NCI-H2107 treated with DMSO at 0.1 percent for 48 hours (cell line): ENCODE results near the gene AK8.

Source experiments
- DNase-seq: peaks from one replicate; lab custom pipeline; 2025; ENCODE audit not compliant: unreplicated experiment; lab: John Stamatoyannopoulos, UW

Gene AK8, protein sequence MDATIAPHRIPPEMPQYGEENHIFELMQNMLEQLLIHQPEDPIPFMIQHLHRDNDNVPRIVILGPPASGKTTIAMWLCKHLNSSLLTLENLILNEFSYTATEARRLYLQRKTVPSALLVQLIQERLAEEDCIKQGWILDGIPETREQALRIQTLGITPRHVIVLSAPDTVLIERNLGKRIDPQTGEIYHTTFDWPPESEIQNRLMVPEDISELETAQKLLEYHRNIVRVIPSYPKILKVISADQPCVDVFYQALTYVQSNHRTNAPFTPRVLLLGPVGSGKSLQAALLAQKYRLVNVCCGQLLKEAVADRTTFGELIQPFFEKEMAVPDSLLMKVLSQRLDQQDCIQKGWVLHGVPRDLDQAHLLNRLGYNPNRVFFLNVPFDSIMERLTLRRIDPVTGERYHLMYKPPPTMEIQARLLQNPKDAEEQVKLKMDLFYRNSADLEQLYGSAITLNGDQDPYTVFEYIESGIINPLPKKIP

DNA sequence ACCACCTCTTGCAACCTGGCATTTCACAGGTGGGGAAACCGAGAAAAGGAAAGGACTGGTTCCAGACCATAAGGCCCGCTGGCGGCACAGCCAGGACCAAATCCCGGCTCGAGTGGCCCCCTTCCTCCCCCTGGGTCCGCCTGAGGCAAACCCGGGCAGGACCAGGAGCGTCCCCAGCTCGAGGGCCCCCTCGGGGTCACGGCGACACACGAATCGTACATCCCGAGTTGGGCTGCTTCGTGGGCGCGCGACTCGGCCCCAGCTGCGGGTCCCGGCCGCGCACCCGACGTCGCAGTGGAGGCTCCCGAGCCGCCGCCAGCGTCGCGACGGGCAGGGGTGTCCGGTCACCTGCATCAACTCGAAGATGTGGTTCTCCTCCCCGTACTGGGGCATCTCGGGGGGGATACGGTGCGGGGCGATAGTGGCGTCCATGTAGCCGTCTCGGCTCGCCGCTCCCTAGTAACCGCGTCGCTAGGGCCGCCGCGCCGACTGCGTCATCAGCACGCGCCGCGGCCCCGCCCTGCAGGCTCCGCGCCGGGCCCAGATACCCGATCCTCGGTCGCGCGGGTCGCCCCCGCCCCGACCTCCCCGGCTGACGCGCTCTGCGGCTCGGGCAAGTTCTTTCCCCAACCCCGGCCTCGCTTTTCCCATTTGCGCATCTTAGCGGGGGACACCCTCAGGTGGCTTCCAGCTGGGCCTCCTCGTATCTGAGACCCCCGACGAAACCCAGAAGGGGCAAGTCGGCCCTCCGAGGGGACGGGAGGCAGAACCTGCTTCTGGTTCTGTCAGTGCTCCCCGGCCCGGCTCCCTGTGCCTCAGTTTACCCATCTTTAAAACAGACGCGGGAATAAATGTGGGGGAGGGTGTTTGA is at the start of gene AK8:
Gene AK8, minus strand, starts transcription at position 461 of the 871 bp plus-strand sequence. Its CDS starts 29 bp downstream, at position 432.
- DNase-seq = peak; percentile 4

DNA sequence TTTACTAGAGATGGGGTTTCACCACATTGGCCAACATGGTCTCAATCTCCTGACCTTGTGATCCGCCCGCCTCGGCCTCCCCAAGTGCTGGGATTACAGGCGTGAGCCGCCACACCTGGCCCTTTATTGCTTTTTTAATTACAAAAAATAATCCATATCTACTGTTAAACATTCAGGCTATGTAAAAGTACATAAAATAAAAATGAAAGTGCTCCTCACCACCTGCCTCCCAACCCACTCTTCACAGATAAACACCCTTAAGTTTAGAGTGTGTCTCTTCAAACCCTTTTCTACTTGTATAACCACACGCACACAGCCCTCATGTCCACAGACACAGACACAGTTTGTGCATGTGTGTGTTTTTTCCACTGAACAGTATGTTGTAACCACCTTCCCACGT is 49.6 kb upstream of the AK8 start:
- DNase-seq = no peak

DNA sequence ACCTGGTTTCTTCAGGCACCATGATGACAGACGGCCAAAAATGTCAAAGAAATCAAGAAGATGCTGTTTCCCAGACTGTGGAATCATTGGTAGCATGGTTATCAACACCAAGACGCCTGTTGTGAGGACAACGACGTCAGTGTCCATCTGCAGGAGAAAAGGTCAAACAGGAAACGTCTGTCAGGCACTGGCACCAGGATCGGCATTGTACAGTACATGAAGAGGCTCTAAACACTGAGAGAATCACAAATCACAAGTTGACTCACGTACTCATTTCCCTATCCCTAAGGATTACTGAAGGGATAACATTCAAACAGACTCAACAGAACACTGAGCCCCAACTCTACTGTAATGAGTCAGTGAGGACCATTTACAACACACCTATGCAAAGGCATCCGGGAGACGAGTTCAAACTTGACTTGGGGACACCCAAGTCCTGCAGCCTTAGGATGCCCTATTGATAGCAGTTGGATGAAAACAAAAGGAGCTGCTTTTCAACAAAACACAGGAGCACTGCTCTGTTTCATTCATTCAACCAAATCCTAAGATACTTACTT is 45.3 kb upstream of the AK8 start:
- no peak for DNase-seq

DNA sequence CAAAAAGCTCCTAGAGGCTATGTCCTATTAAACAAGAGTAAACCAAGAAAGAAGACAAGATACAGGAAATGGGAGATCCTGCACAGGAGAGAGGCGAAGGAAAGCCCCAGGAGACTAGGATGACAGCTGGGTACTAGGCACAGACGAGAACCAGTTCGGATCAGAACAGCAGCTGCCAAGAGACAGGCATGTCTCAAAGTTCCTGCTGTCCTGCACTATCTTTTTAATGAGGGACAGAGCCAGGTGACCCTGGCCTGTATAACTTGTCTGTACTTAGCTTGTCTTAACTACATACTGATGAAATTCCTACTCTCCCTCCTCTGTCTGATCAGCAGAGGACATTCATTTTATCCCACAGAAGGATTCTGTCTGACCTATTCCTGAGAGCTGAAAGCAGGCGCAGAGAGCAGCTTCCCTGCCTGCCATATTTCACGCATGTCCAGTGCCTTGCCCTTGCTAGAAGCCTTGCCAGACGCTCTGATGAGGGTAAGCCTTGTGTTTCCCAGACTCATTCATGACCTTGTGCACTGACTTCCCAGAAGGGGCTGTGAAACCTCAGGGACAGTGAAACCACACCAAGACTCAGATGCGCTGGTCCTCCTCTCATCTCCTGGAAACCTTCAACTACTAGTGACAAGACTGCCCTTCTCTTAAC is 41.7 kb upstream of the AK8 start:
- no peak for DNase-seq

DNA sequence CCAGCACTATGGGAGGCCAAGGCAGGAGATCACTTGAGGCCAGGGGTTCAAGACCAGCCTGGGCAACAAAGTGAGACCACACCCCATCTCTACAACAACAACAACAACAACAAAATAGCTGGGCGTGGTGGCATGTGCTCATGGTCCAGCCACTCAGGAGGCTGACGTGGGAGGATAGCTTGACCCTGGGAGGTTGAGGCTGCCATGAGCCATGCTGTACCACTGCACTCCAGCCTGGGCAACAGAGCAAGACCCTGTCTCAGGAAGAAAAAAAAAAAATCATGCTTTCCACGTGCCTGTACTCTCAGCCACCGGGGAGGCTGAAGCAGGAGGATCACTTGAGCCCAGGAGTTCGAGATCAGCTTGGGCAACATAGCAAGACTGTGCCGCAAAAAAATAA is 36.8 kb upstream of the AK8 start:
- no peak for DNase-seq

DNA sequence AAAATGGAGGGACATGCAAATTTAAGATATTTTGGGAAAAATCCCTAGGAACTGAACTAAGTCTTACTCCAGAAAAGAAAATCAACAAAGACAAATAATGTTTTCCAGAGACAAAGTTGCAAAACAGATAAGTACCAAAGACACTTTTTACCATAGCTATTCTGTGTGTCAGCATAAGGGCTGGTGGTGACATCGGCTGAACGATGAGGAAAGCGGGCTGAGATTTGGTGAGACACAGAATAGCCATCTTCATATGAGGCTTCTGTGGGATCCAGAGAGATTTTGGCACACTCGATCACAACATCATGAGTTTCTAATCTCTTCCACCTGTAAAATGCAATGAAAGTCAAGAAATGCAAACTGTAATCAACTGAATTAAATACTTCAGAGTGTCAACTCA is 34.0 kb upstream of the AK8 start:
- no peak for DNase-seq

DNA sequence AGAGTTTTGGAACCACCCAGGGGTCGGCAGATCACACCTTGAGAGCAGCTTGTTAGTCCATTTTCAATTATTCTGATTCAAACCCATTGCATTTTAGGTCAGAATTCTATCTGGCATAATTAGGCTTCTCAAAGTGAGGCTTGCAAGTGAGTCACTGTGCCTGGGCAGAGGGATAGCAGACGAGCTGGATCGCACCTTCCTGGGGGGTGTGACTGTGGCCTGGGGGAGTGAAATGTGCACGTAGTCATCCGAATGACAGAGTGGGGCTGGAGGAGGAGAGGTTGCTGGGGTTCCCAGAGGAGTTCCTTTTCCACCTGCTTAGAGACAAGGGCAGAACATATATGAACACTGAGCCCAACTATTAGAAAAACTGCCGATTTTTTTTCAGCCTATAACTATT is 32.3 kb upstream of the AK8 start:
- DNase-seq = no peak

DNA sequence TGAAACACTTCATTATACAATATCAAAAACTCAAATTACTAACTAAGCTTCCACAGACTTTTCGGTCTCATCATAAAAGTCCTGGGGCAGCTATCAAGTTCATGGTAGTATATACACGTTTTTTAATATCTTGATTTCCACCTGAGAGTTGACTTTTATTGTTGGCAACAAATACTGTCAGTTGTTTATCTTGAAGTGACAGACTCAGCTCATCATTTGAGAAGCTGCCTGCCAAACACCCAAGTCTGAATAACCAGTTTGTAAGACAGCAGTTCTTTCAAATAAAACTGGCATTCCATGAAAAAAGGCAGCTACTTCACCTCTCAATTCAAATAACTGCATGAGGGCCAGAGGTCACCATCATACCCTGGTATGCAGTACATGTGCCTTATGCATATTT is 31.2 kb upstream of the AK8 start:
- no peak for DNase-seq

DNA sequence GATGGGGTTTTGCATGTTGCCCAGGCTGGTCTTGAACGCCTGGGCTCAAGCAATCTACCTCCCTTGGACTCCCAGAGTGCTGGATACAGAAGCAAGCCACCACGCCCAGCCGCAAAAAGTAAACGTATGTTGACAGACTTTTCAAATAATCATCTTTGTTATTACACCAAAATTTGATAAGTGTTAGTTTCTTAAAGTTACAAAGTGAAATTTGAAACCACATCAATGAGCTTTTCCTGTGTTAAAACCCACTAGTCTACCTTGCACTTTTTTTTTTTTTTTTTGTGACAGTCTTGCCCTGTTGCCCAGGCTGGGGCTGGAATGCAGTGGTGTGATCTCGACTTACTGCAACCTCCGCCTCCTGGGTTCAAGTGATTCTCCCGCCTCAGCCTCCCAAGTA is 30.6 kb upstream of the AK8 start:
- no peak for DNase-seq

DNA sequence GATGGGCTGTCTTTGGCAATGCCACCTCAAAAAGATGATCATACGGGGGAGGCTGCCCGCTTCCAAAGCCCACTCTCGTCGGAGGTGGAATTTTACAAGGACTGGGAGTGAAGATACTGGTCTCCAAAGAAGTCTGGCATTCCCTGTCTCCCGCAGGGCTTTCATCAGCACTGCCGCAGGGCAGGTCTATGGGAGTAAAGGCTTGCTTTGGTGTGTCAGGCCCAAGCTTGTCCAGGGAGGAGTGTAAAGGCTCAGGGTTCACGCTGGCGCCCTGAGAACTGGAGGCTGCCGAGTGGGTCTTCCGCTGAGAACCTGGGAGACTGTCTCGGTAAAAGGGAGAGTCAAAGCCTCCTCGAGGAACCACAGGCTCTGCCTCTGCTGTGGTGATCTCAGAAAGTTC is 27.6 kb upstream of the AK8 start:
- no peak for DNase-seq

DNA sequence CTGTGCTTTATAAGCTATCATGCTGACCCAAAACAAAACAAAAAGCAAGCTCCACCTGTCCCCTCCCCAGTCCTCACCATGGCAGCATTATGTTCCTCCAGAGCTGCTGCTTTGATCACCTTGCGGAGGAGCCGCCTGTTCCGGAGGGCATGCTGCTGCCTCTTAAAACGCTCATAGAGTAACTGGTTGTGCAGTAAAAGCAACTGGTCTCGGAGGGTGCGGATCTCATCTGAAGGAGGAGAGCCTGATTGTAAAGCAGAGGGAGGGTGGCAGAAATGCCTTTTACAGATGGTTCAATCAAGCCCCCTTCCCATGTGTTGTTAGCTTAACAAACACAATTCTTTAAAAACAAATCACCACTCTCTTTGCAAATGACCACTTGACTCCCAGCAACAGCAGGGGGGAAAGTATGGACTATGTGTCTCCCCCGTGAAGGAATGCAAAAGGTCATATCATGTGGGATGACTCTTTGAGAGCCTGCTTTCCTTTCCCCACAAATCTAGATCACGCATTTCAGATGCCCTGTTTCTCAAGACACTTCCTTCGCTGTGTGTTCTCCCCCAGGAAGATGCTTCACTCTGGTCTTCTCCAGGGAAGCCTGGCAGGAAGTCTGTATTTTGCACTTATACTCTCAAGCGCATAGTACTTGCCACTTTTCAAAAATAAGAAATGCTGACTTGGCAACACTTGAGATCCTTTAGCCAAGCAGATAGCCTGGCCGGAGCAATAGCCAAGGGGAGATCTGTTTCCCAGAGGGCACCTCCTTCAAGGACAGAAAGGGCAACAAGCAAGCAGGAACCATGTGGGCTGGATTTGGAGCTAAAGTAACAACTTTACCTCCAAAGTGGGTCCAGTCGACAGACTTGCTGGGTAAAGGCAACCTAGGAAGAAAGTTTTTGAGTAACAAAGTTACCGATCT is 25.7 kb upstream of the AK8 start:
- no peak for DNase-seq

DNA sequence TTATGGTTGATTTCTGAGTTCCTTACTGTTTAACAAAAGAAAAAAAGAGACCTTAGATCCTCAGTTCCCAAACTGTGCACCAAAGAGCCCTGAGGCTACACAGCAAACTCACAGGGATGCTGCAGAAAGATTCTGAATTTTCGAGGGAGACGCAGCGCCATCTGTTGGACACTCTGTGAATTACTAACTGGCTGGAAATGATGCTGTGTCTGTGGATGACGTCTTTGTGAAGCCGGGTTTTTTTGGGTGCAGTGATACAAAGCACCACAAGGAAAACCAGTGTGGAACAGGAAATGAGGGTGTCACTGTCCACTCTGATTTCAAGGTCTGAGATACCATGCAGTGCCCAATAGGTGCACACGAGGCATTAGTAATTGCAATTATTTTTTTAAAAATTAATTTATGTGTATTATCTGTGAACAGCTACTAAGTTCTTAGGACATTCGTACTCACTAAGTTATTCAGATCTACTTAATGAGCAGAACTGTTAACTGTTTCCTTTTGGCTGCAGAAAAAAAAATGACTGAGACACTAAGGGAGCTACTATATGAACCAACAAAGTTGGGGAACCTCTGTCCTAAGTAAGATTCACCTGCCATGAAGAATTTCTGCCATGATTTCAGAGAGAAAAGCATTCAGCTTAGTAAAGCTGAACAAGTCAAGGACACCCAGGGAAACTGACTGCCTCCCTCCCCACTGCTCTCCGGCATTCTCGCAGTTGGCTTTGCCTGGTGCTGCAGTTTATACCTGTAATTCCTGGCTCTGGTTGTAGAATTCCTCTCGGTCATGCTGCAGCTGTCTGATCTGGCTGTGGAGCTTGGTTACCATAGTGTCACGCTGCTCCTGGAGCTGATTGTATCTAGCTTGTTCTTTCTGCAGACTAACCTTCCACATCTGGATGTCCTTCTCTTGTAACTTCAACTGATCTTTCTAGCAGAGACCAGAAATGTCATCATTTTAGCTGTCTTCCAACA is 24.1 kb upstream of the AK8 start:
- peak; percentile 44 for DNase-seq

DNA sequence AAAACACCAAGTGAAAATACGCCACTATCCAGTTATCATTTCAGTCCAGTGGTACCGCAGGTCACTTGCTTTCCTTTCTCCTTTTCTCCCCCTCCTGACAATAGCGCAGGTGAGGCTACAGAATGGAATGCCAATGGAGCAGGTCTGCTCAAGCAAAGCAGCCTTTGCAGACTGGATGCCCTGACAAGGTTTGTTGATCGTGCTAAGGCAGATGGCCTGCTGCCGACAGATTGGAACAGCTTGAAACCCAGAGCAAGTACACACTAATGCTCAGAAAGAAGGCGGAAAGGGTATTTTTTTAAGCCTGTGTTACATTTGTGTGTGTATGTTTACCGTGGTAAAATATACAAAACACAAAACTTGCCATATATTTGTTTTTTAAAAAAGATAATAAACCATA is 20.0 kb upstream of the AK8 start:
- DNase-seq = no peak

DNA sequence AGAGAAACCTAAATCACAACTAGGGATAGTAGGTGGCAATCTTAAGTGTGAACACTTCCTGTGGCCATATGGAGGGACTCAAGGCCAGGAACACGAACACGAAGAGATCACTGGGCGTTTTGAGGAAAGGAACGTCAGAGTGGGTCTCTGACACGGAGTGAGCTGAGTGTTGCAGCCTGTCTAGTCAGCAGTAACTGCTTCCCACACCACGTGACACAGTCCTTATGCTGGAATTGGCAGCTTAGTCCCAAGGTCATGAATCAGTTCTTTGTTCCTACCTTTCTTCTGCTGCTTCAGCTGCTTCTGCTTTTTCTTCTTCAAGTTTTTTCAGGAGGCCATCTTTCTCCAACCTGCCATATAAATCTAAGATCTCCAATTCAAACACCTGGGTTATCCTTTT is 18.8 kb upstream of the AK8 start:
- DNase-seq = no peak

DNA sequence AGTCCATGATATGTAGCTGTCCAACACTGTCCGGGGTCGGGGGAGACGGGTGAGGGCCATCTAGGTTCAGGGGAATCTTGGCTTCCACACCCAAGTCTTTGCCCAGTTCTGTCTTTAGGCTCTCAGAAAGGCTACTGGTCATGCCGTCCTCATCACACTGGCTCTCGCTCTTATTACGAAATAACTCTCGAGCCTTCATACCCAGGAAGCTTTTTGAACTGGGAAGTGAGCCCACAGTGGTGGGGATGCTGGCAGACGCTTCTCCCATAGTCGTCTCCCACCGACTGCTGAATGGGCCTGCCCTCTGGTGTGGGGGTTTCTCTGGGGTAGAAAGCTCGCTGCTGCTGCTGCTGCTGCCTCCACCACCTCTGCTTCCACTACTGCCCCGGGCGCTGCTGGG is 18.2 kb upstream of the AK8 start:
- no peak for DNase-seq

DNA sequence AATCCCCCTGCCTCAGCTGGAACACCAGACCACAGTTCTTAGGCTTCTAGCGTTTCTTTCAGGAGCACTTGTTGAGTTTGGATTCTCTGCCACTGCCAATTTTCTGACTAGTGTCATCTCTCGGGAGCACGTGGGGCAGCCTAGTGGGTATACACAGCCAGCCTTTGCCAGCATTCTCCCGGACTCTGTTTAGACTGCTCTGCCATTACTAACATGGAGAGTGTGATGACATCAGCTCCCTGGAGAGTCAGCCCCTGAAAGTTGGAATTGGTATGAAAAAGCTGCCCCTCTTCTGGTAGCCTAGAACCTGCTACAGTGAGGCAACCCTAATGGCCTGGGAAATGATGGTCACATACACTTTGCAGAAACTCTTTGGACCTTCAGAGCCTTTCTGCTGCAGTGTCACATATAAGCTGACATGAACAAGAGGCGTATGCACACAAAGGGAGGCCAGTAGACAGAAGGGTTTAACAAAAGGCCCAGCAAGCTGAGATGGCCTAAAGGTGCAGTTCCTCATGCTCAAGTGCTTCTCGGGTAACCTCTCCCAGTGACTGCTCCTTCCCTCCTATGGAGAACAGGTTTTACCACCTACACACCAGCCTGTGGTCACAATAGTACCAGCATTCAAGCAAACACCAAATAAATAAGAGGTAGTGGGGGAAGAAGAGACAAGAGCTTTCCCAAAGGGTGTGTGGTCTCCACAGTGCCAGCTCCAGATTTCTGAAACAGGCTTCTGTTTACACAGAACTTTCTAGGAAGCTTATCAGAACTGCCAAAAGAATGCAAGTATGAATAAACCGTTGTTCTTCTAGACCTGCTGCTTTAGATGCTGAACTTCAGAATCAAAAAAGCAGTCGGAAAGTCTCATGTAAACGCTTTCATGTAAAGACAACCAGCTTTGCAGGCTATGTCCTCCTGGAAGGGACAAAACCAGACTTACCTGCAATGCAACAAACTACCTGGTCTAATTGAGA is 17.1 kb upstream of the AK8 start:
- peak; percentile 44 for DNase-seq

DNA sequence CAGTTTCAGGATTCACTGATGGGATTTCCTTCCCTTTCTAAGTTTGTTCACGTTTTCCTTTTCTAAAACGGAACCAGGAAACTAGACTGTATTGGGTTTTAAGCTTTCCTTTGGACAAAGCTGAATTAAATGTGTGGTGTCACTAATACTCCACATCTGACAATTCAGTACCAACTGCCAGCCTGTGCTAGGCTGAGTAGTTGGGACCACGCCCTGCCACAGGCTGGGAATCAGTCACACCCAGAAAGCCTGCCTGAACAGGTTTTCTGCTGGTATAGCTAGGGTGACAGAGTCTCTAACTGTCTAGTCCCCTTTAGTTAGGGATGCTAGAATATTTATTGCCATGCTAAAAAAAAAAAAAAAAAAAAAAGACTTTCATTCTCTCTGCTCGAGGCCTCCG is 16.3 kb upstream of the AK8 start:
- DNase-seq = no peak

DNA sequence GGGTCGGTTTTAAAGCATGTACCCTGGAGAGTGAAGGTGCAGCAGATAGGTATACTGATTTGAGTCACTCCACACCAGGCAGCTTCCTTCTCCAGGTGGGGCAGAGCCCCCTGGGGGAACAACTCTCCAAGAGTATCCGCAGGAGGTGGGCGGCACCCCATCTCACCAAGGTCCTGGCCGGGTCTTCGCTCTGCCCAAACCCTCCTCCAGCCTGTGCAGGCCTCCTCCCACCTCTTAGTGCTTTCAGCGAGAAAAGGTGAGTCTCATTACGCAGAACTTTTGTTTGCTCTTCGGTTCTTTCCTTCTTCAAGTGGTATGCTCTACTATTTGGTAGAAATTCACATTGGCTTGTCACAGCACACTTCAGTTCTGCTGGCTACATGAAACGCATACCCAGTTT is 14.3 kb upstream of the AK8 start:
- DNase-seq = no peak
